ENCODE data around the gene PRICKLE2.

PRICKLE2 gene

DNA sequence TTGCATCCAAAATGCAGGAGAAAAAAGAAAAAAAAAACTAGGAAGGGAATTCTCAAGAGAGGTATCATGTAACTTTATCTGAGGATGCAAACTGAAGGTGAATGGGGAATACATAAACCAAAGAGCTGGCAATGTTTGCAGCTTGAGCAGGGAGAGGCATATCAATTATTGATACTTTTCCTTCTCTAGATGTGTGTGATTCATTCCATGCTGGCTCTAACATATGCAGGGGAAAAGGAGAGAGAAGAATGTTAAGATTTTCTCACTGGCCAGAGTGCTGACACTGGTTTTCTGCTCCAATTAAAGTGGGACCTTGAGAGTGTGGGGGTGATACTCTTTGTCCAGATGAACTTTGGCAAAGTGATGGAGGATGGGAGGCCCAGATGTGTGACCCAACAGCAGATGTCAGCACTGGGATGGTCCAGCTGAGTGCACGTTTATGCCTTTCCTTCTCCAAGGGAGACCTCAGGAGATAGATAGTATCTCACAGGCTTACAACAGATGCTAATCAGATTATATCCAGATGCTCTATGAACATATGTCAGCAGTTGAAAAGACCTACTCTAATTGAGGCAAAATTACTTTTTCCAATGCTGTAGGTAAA lies 152.0 kb downstream of the PRICKLE2 start:
- no peak for DNase-seq (ENCODE audit: low read depth)

GRCh38 chr3:64072126-64072525 lies 153.1 kb downstream of the PRICKLE2 start:
- no peak for DNase-seq (ENCODE audit: low read depth)

GRCh38 chr3:64070704-64071103 lies 154.6 kb downstream of the PRICKLE2 start:
- DNase-seq (ENCODE audit: low read depth), result no peak

DNA sequence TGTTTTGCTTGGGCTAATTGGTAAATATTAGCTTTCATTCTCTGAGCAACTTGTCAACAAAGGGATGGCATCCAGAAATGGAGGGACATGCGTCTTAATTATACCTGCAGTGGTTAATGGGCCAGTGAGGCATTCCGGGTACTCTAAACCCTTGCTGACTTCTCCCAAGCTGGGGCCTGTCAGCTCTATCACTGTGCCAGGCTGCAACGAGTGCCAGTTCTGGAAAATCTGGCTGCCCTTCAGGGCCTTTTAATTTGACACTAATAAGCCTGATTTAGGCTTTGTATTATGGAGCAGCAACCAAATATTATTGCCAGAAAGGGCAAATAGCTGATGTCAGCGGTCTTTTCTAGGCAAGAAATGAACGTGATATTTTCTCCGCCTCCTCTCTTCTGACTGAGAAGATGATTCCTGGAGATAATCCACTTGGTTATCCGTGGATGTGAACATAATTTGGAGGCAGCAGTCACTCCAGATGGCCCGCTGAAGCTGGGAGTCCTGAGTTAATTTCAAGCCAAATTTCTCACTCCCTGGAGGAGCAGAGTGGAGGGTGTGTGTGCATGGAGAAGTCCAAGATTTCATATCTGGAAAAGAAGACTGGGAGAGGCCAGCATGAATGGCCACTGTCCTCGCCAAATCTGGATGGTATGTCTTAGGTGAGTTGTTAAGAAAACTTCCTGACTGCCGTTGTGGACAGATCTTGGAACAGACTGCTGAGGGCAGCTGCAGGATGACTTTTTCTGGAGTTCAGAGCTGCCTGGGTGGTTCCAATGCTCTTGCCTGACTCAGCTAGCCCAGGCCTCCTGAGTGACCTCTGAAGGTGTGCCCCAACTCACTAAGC lies 157.5 kb downstream of the PRICKLE2 start:
- DNase-seq (ENCODE audit: low read depth), result no peak

DNA sequence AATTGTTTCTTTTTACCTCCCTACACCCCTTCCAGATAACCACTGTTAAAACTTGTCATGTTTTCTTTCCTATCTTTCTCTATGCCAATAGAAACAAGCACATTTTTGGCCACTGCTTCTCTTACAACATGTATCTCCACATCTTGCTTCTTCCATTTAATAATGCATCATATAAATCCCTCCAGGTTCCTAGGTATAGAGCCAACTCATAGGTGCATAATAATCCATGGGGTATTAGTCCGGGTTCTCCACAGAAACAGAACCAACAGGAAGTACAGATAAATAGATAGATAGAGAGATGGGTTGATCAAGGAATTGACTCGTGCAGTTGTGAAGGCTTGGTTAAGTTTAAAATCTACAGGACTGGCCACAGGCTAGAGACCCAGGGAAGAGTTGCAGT lies 160.5 kb downstream of the PRICKLE2 start:
- no peak for DNase-seq (ENCODE audit: low read depth)

DNA sequence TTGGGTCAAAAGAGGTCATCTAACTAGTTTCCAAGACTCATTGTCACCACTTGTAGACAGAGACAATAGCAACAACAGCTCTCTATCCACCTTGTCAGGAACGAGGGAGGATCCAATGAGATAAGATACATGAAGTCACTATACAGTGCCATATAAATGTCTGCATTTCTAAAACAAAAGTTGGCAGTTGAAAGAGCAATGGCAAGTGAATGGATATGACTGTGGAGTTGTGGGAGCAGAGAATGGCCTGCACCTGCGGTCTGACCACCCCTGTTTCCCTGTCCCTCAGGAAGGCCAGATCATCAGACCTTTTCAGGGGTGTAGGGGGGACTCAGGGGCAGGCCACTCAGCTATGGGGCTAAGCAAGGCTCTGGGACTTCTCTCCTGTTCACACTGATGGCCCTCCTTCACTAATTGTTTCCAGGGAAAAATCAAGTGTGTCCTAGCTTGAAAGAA lies 161.3 kb downstream of the PRICKLE2 start:
- DNase-seq (ENCODE audit: low read depth), result no peak

GRCh38 chr3:64063207-64063982 lies 161.9 kb downstream of the PRICKLE2 start:
- no peak for DNase-seq (ENCODE audit: low read depth)

- no peak for DNase-seq (ENCODE audit: low read depth)
Observed at GRCh38 chr3:64061628-64062027, 163.6 kb downstream of the PRICKLE2 start.

GRCh38 chr3:64059484-64060175 lies 165.6 kb downstream of the PRICKLE2 start:
- no peak for DNase-seq (ENCODE audit: low read depth)

GRCh38 chr3:64058566-64058965 lies 166.7 kb downstream of the PRICKLE2 start:
- DNase-seq (ENCODE audit: low read depth), result no peak

GRCh38 chr3:64057231-64057630 lies 168.0 kb downstream of the PRICKLE2 start:
- no peak for DNase-seq (ENCODE audit: low read depth)

DNA sequence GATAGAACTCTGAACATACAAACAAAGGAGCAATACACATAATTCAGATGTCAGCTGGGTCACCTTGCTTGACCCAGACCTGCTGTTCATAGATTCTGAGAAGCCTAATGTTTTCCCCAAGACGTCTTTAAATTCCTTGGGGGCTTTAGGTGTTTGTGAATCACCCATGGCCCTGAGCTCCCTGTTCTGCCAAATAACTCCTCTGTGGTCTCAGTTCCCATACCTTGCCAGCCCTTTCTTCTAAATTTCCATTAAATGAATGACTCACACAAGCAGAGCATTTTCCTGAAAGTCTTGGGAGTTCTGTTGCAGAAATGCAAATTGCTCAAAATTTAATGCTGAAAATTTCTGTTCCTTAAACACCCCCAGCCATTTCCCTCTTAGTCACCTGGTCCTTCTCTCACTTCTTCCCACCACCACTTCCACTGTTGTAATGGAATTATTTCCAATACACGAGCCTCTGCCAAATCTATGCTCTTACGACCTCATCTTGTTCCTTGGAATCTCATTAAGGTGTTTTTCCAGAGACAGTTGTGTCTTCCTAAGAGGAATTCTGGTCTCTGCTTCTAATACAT lies 168.6 kb downstream of the PRICKLE2 start:
- DNase-seq (ENCODE audit: low read depth), result no peak

GRCh38 chr3:64055076-64055475 lies 170.2 kb downstream of the PRICKLE2 start:
- DNase-seq (ENCODE audit: low read depth), result no peak

DNA sequence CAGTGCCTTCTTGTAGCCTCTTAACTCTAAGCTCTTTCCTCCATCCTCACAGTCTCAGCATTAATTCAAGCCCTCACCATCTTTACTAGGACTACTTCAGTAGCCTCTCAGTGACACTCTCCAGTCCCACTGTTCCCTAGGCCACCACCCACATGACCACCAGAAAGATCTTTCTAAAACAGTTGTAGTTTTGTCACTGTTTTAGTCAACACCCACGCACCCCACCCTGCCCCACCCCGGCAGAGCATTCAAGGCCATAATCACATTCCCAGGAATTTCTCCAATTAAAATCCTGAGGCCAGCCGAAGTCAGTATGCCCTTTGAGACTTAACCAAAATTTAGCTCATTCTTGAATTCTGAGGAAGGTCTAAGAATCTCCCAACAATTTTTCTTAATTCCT lies 170.8 kb downstream of the PRICKLE2 start:
- no peak for DNase-seq (ENCODE audit: low read depth)

- DNase-seq (ENCODE audit: low read depth), result no peak
Observed at GRCh38 chr3:64053581-64053980, 171.7 kb downstream of the PRICKLE2 start.

DNA sequence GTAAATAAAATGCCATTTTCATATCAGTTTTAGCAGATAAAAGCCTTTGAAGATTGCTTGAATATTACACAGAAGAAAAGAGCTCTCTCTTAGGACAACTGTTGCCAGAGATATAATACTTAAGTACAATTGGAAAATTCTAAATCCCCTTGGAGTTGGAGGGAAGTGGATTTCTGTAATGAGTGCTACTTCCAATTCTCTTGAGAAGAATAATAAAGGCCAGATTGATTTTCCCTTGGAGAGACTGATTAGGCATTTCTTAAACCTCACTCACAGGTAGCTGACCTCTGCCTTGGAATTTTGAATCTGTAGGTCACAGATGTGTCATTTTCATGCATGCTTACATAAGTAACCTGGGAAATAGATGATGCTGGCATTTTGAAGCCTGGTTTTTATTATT lies 172.1 kb downstream of the PRICKLE2 start:
- no peak for DNase-seq (ENCODE audit: low read depth)

DNA sequence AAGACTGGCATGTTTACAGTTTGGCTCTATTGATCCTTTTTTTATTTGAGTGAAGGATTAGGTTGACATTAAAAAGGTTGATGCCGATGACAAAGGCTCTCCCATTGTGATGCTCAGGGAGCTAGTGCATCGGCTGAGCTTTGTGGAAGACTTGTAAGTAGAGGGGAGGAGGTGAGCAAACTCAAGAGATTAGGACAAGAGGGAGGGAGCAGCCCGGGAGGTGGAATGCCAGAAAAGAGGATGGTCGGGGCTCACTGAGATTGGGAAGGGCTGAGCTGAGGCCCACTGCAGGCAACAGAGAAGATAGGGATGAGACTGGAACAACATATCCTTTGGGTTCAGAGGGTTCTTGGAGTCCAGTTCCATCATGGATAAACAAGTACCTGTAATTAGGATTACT lies 175.4 kb downstream of the PRICKLE2 start:
- no peak for DNase-seq (ENCODE audit: low read depth)

- DNase-seq (ENCODE audit: low read depth), result no peak
Observed at GRCh38 chr3:64049136-64049535, 176.1 kb downstream of the PRICKLE2 start.

- DNase-seq (ENCODE audit: low read depth), result no peak
Observed at GRCh38 chr3:64048631-64049061, 176.6 kb downstream of the PRICKLE2 start.

- DNase-seq (ENCODE audit: low read depth), result no peak
Observed at GRCh38 chr3:64047787-64048186, 177.5 kb downstream of the PRICKLE2 start.

GRCh38 chr3:64046996-64047594 lies 178.2 kb downstream of the PRICKLE2 start:
- DNase-seq (ENCODE audit: low read depth), result no peak
